Fibroblast of lung (primary cell): ENCODE results near the gene FHOD3. TPM values are rescaled to one million over a fixed set of nuclear protein-coding genes. Genes with fewer than 3 reads are reported as not detected.

Experiments used
- DNase-seq, 2 donors: peaks; one replicate each; pipeline versions ENCODE4 v3.0.0 to v3.0.0-alpha.2; 2010; ENCODE audit warnings: low read depth in 2 of 2
- H2AFZ ChIP-seq: 2 replicates; pipeline ENCODE4 v1.5.1; 2012; ENCODE audit warnings: low read length, control low read depth, inconsistent platforms
- H3K27ac ChIP-seq: 2 replicates; pipeline ENCODE4 v1.5.1; 2011; ENCODE audit warnings: low read length, control low read depth; ENCODE audit not compliant: insufficient read depth
- H3K27me3 ChIP-seq: 2 replicates; pipeline ENCODE4 v1.5.1; 2011; ENCODE audit warnings: mild to moderate bottlenecking, low read length; ENCODE audit not compliant: control insufficient read depth, insufficient read depth
- H3K36me3 ChIP-seq: 2 replicates; pipeline ENCODE4 v1.5.1; 2011; ENCODE audit warnings: low read length; ENCODE audit not compliant: control insufficient read depth, insufficient read depth
- H3K4me1 ChIP-seq: 2 replicates; pipeline ENCODE4 v1.5.1; 2011; ENCODE audit warnings: low read length; ENCODE audit not compliant: control insufficient read depth, insufficient read depth; ENCODE audit errors: extremely low read depth
- H3K4me2 ChIP-seq: 2 replicates; pipeline ENCODE4 v1.5.1; 2011; ENCODE audit warnings: low read length, control low read depth; ENCODE audit not compliant: insufficient read depth; ENCODE audit errors: extremely low read depth
- H3K4me3 ChIP-seq, 4 experiments: fragments of 200-600 bp in 1 of 4; sonication (generic) in 1 of 4; replicated peaks in 1 of 4; 2 replicates each; pipeline ENCODE4 v1.5.1; 2011 to 2016; ENCODE audit warnings: low read length in 4 of 4, low read depth in 3 of 4, mild to moderate bottlenecking in 3 of 4, control low read depth in 2 of 4, inconsistent platforms in 1 of 4, mixed read lengths in 1 of 4; ENCODE audit not compliant: insufficient read depth in 1 of 4; ENCODE audit errors: control extremely low read depth in 1 of 4
- H3K79me2 ChIP-seq: 2 replicates; pipeline ENCODE4 v1.5.1; 2012; ENCODE audit warnings: mild to moderate bottlenecking, low read length, inconsistent platforms; ENCODE audit not compliant: control insufficient read depth, insufficient read depth
- H3K9ac ChIP-seq: 2 replicates; pipeline ENCODE4 v1.5.1; 2011; ENCODE audit warnings: mild to moderate bottlenecking, low read length, control low read depth; ENCODE audit not compliant: insufficient read depth
- H3K9me3 ChIP-seq: 2 replicates; pipeline ENCODE4 v1.5.1; 2012; ENCODE audit warnings: low read depth, low read length; ENCODE audit not compliant: control insufficient read depth, insufficient read depth
- H4K20me1 ChIP-seq: 2 replicates; pipeline ENCODE4 v1.5.1; 2011; ENCODE audit warnings: low read length; ENCODE audit not compliant: control insufficient read depth, insufficient read depth; ENCODE audit errors: extremely low read depth
- CTCF ChIP-seq, 2 donors: IDR thresholded peaks in 1 of 2; conservative IDR thresholded peaks in 1 of 2; 1 replicate in 1 of 2; 2 replicates in 1 of 2; pipeline ENCODE4 v1.5.1; 2011 to 2012; ENCODE audit warnings: low read length in 2 of 2, control low read depth in 1 of 2, inconsistent platforms in 1 of 2, low read depth in 1 of 2, mild to moderate bottlenecking in 1 of 2
- EZH2 ChIP-seq: IDR thresholded peaks from 2 replicates; pipeline ENCODE4 v1.5.1; 2012; ENCODE audit warnings: low read length, control low read depth, mild to moderate bottlenecking; ENCODE audit errors: missing control alignments
- polyA plus RNA-seq, 2 donors: library from polyadenylated mRNA; depleted of rRNA in 1 of 2; stranded (reverse) in 1 of 2; unstranded in 1 of 2; fragments of >200 nt; gene quantifications; 2 replicates each; pipeline ENCODE4 v1.2.1, GENCODE V29; 2011 to 2012; ENCODE audit warnings: missing spikeins in 1 of 2
- total RNA-seq: library from RNA; depleted of rRNA; stranded (reverse); fragments of >200 nt; gene quantifications from 2 replicates; pipeline ENCODE4 v1.2.1, GENCODE V29; 2014

FHOD3 gene
- total and polyA plus RNA-seq, 2 donors (not counting 1 experiment from before 2014, with no cell fraction given): 16.1 to 28.2 TPM

- H3K27me3 ChIP-seq: no peaks in the 10 kb centered on the region
- peak; percentile 18 to 43 for DNase-seq
- no peaks in the 10 kb centered on the region for H3K9me3 ChIP-seq
- H3K27ac ChIP-seq: no peak overlapping the region
- no peaks in the 10 kb centered on the region for H4K20me1 ChIP-seq
- H3K4me3 ChIP-seq: no peak overlapping the region
- no peak overlapping the region for H2AFZ ChIP-seq
- H3K4me2 ChIP-seq: no peak overlapping the region
- TF ChIP-seq EZH2 (no peak), CTCF (conservative IDR thresholded peaks at IDR 0.05 in 1 of 2, IDR thresholded peaks at IDR 0.05 in 1 of 2; ENCODE audit: low read depth in 1 of 2, low read length in 2 of 2) (no peak)
- no peak overlapping the region for H3K9ac ChIP-seq
- H3K4me1 ChIP-seq: no peaks in the 10 kb centered on the region
- no peaks in the 10 kb centered on the region for H3K79me2 ChIP-seq
- H3K36me3 ChIP-seq: peaks cover 3% of the 10 kb centered on the region
These were observed 483.2 kb downstream of the FHOD3 start for GRCh38 chr18:36780748-36781147.

GRCh38 chr18:36782710-36783109 is 485.2 kb downstream of the FHOD3 start:
- no peak overlapping the region for H3K4me3 ChIP-seq
- no peak for DNase-seq
- no peak overlapping the region for H3K27ac ChIP-seq
- H3K4me2 ChIP-seq: no peak overlapping the region
- H2AFZ ChIP-seq: no peak overlapping the region
- peaks cover 3% of the 10 kb centered on the region for H3K36me3 ChIP-seq
- no peak overlapping the region for H3K9ac ChIP-seq
- no peaks in the 10 kb centered on the region for H3K9me3 ChIP-seq
- no peaks in the 10 kb centered on the region for H3K27me3 ChIP-seq
- H3K4me1 ChIP-seq: no peaks in the 10 kb centered on the region
- H3K79me2 ChIP-seq: no peaks in the 10 kb centered on the region
- H4K20me1 ChIP-seq: no peaks in the 10 kb centered on the region
- TF ChIP-seq EZH2: no peak
- TF ChIP-seq CTCF (conservative IDR thresholded peaks at IDR 0.05 in 1 of 2, IDR thresholded peaks at IDR 0.05 in 1 of 2; ENCODE audit: low read depth in 1 of 2, low read length in 2 of 2): no peak

GRCh38 chr18:36783792-36784191 is 486.3 kb downstream of the FHOD3 start:
- H3K4me2 ChIP-seq: no peak overlapping the region
- no peak overlapping the region for H3K4me3 ChIP-seq
- H3K27ac ChIP-seq: no peak overlapping the region
- H3K36me3 ChIP-seq: peaks cover 3% of the 10 kb centered on the region
- no peaks in the 10 kb centered on the region for H3K27me3 ChIP-seq
- no peak overlapping the region for H2AFZ ChIP-seq
- no peaks in the 10 kb centered on the region for H4K20me1 ChIP-seq
- TF ChIP-seq CTCF (conservative IDR thresholded peaks at IDR 0.05 in 1 of 2, IDR thresholded peaks at IDR 0.05 in 1 of 2; ENCODE audit: low read depth in 1 of 2, low read length in 2 of 2): no peak
- TF ChIP-seq EZH2: no peak
- H3K9ac ChIP-seq: no peak overlapping the region
- no peaks in the 10 kb centered on the region for H3K79me2 ChIP-seq
- no peak for DNase-seq
- H3K9me3 ChIP-seq: no peaks in the 10 kb centered on the region
- H3K4me1 ChIP-seq: no peaks in the 10 kb centered on the region
